B cell (primary cell): ENCODE results near the gene DIPK1B. TPM values are rescaled to one million over a fixed set of nuclear protein-coding genes. Genes with fewer than 3 reads are reported as not detected.
A peak's percentile ranks its signal among the peaks of the same experiment; 100 is the strongest.

ENCODE experiments used
- ATAC-seq: fragments of 200-7000 bp; cut with Tn5 transposase; one replicate; pipeline ENCODE4 v1.10.0; 2021; ENCODE audit warnings: low read depth, mild to moderate bottlenecking, moderate number of reproducible peaks, moderate library complexity
- CTCF ChIA-PET: fragments of 350-600 bp; sonication (Branson Sonifier 250); formaldehyde crosslinking; loops from one replicate; lab custom pipeline; 2021; ENCODE audit warnings: antibody characterized with exemption, inconsistent platforms; lab: Charles Lee
- POLR2A ChIA-PET: fragments of 350-600 bp; sonication (Branson Sonifier 250); formaldehyde crosslinking; loops from one replicate; lab custom pipeline; 2021; ENCODE audit warnings: antibody characterized with exemption; lab: Charles Lee
- DNase-seq: peaks from one replicate; pipeline ENCODE4 v3.0.0; 2013
- H2AFZ ChIP-seq: 2 replicates; pipeline ENCODE4 v1.6.1; 2012; ENCODE audit warnings: mild to moderate bottlenecking, low read depth, low read length; ENCODE audit not compliant: insufficient read depth, poor library complexity, severe bottlenecking
- H3K27ac ChIP-seq, 2 donors: 1 replicate in 1 of 2; 2 replicates in 1 of 2; pipeline ENCODE4 v1.5.1; 2012 to 2013; ENCODE audit warnings: low read length in 2 of 2, mild to moderate bottlenecking in 2 of 2, moderate library complexity in 1 of 2
- H3K27me3 ChIP-seq, 4 experiments: fragments of 200-600 bp in 1 of 4; sonication (generic) in 1 of 4; replicated peaks in 1 of 4; 1 replicate in 2 of 4; 2 replicates in 2 of 4; pipeline versions ENCODE4 v1.6.1 to v1.7.0; 2013 to 2016; ENCODE audit warnings: low read length in 3 of 4, mild to moderate bottlenecking in 2 of 4, mixed read lengths in 1 of 4, moderate library complexity in 1 of 4; ENCODE audit not compliant: insufficient read depth in 4 of 4, control insufficient read depth in 3 of 4; ENCODE audit errors: control extremely low read depth in 1 of 4
- H3K36me3 ChIP-seq, 2 experiments: replicated peaks in 1 of 2; 1 replicate in 1 of 2; 2 replicates in 1 of 2; pipeline versions ENCODE4 v1.6.1 to v1.7.1; 2013; ENCODE audit warnings: low read length in 1 of 2; ENCODE audit not compliant: insufficient read depth in 2 of 2, control insufficient read depth in 1 of 2; ENCODE audit errors: control extremely low read depth in 1 of 2, extremely low read depth in 1 of 2
- H3K4me1 ChIP-seq, 2 donors: fragments of 200-600 bp in 1 of 2; sonication (generic) in 1 of 2; 1 replicate in 1 of 2; 2 replicates in 1 of 2; pipeline versions ENCODE4 v1.5.1 to v1.6.1; 2013 to 2017; ENCODE audit warnings: low read length in 2 of 2; ENCODE audit not compliant: control insufficient read depth in 2 of 2, insufficient read depth in 2 of 2
- H3K4me2 ChIP-seq: replicated peaks from 2 replicates; pipeline ENCODE3; 2012; ENCODE audit warnings: mild to moderate bottlenecking, low read depth, low read length; ENCODE audit not compliant: poor library complexity, severe bottlenecking
- H3K4me3 ChIP-seq, 5 experiments: fragments of 200-600 bp in 1 of 5; sonication (generic) in 1 of 5; 1 replicate in 3 of 5; 2 replicates in 2 of 5; pipeline versions ENCODE4 v1.5.1 to v1.7.0; 2011 to 2016; ENCODE audit warnings: low read length in 4 of 5, mild to moderate bottlenecking in 4 of 5, low read depth in 2 of 5, control low read depth in 1 of 5, moderate library complexity in 1 of 5; ENCODE audit not compliant: insufficient read depth in 1 of 5; ENCODE audit errors: control extremely low read depth in 1 of 5, extremely low read depth in 1 of 5
- H3K79me2 ChIP-seq: fragments of 200-600 bp; sonication (generic); one replicate; pipeline ENCODE4 v1.6.0; 2016; ENCODE audit warnings: low read length; ENCODE audit not compliant: control insufficient read depth, insufficient read depth
- H3K9ac ChIP-seq: fragments of 200-600 bp; sonication (generic); 2 replicates; pipeline ENCODE4 v1.6.1; 2017; ENCODE audit warnings: mild to moderate bottlenecking, low read length, moderate library complexity
- H3K9me3 ChIP-seq, 3 donors: one replicate each; pipeline versions ENCODE4 v1.6.1 to v1.7.1; 2013; ENCODE audit warnings: low read length in 2 of 3; ENCODE audit not compliant: control insufficient read depth in 2 of 3, insufficient read depth in 1 of 3; ENCODE audit errors: control extremely low read depth in 1 of 3
- H4K20me1 ChIP-seq: 2 replicates; pipeline ENCODE4 v1.6.0; 2012; ENCODE audit warnings: mild to moderate bottlenecking, low read length; ENCODE audit not compliant: insufficient read depth, control insufficient read depth, poor library complexity, severe bottlenecking
- H3K27ac Mint-ChIP-seq: one replicate; pipeline ENCODE4 v1.8.0; 2021; ENCODE audit warnings: mixed read lengths
- H3K27me3 Mint-ChIP-seq: one replicate; pipeline ENCODE4 v1.8.0; 2021; ENCODE audit warnings: mixed read lengths
- H3K4me1 Mint-ChIP-seq: one replicate; pipeline ENCODE4 v1.8.0; 2021; ENCODE audit warnings: mixed read lengths
- H3K4me3 Mint-ChIP-seq: one replicate; pipeline ENCODE4 v1.8.0; 2021; ENCODE audit warnings: mixed read lengths
- H3K9me3 Mint-ChIP-seq: one replicate; pipeline ENCODE4 v1.8.0; 2022; ENCODE audit warnings: mixed read lengths; ENCODE audit not compliant: insufficient read depth
- EZH2 ChIP-seq: IDR thresholded peaks from 2 replicates; pipeline ENCODE4 v1.6.1; 2012; ENCODE audit warnings: borderline replicate concordance, low read depth, mild to moderate bottlenecking, moderate library complexity, low read length; ENCODE audit not compliant: insufficient read depth, poor library complexity, severe bottlenecking
- WGBS: methylation state at CpG from one replicate; pipeline ENCODE4 v1.1.5; 2013; ENCODE audit warnings: missing lambda C conversion rate; ENCODE audit not compliant: insufficient coverage; 5-methylcytosine and 5-hydroxymethylcytosine counted together
- intact Hi-C: fragments of 100-400 bp; cut with micrococcal nuclease; formaldehyde crosslinking; loops from one replicate; pipeline ENCODE4 v1.10.0; 2022
- polyA plus RNA-seq: library from polyadenylated mRNA; depleted of rRNA; stranded (reverse); fragments of >200 nt; gene quantifications from 2 replicates; pipeline ENCODE4 v1.2.3, GENCODE V29; 2012
- total RNA-seq, 2 donors: library from RNA; stranded (reverse); fragments of 120-200 nt in 1 of 2; gene quantifications; 1 replicate in 1 of 2; 2 replicates in 1 of 2; pipeline versions ENCODE4 v1.2.3 to v1.2.4, GENCODE V29; 2013 to 2022
- TF ChIP-seq, protein P1 (sequence below): fragments of 200-600 bp; IDR thresholded peaks from one replicate; pipeline ENCODE4 v1.8.0; 2022; ENCODE audit warnings: antibody characterized with exemption, mild to moderate bottlenecking

Gene DIPK1B
- total and polyA plus RNA-seq, 2 donors (not counting 1 experiment from before 2014, with no cell fraction given): 9.6 TPM

DNA sequence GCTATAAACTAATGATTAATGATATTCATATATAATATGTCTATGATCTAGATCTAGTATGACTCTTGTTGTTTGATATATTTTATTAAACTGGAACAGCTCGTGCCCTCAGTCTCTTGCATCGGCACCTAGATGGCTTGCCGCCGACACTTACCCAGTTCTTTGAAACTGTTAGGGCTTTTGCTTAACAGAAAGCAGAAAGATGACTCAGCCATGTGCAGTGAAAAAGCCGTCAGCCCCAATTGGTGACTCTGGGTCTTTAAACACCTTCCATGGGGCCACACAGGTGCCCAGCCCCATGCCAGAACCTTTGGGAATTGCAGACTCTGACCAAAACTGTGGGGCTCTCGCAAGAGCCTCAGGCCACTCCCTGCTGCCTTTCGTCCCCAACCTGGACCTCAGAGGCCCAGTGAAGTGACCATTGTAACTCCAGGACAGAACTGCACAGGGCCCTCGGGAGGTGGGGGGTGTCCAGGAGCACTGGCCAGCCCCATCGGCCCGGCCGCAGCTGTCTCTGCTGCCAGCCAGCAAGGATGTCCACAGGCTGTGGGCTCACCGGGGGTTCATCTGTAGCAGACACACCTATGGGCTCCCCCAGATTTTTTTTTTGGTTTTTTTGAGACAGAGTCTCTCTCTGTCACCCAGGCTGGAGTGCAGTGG, 22.6 kb downstream of the DIPK1B start:
- peaks cover 0 to 18% of the 10 kb centered on the region in 2 experiments for H3K36me3 ChIP-seq
- DNase-seq (no peak), ATAC-seq (no peak)
- intact Hi-C loops: no loop called here
- no peak overlapping the region for H3K4me3 Mint-ChIP-seq
- no peaks in the 10 kb centered on the region for H3K9me3 ChIP-seq
- H3K27ac Mint-ChIP-seq: no peak overlapping the region
- no peak overlapping the region for H3K27ac ChIP-seq
- peaks cover 2% of the 10 kb centered on the region for H3K79me2 ChIP-seq
- no peak overlapping the region for H3K9ac ChIP-seq
- H3K4me1 ChIP-seq: peaks cover 0 to 2% of the 10 kb centered on the region in 2 donors
- ChIA-PET POLR2A (no interaction called here), CTCF (no interaction called here)
- 86% methylated on average over 12 of the region's 12 CpGs for WGBS
- peaks cover 19% of the 10 kb centered on the region for H4K20me1 ChIP-seq
- no peaks in the 10 kb centered on the region for H3K27me3 Mint-ChIP-seq
- no peaks in the 10 kb centered on the region for H3K27me3 ChIP-seq
- H3K9me3 Mint-ChIP-seq: no peaks in the 10 kb centered on the region
- no peak overlapping the region for H3K4me2 ChIP-seq
- no peak overlapping the region for H3K4me3 ChIP-seq
- TF ChIP-seq EZH2: no peak
- TF ChIP-seq, protein P1, sequence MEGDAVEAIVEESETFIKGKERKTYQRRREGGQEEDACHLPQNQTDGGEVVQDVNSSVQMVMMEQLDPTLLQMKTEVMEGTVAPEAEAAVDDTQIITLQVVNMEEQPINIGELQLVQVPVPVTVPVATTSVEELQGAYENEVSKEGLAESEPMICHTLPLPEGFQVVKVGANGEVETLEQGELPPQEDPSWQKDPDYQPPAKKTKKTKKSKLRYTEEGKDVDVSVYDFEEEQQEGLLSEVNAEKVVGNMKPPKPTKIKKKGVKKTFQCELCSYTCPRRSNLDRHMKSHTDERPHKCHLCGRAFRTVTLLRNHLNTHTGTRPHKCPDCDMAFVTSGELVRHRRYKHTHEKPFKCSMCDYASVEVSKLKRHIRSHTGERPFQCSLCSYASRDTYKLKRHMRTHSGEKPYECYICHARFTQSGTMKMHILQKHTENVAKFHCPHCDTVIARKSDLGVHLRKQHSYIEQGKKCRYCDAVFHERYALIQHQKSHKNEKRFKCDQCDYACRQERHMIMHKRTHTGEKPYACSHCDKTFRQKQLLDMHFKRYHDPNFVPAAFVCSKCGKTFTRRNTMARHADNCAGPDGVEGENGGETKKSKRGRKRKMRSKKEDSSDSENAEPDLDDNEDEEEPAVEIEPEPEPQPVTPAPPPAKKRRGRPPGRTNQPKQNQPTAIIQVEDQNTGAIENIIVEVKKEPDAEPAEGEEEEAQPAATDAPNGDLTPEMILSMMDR: no peak
- peaks cover 9% of the 10 kb centered on the region for H3K4me1 Mint-ChIP-seq
- no peak overlapping the region for H2AFZ ChIP-seq

DNA sequence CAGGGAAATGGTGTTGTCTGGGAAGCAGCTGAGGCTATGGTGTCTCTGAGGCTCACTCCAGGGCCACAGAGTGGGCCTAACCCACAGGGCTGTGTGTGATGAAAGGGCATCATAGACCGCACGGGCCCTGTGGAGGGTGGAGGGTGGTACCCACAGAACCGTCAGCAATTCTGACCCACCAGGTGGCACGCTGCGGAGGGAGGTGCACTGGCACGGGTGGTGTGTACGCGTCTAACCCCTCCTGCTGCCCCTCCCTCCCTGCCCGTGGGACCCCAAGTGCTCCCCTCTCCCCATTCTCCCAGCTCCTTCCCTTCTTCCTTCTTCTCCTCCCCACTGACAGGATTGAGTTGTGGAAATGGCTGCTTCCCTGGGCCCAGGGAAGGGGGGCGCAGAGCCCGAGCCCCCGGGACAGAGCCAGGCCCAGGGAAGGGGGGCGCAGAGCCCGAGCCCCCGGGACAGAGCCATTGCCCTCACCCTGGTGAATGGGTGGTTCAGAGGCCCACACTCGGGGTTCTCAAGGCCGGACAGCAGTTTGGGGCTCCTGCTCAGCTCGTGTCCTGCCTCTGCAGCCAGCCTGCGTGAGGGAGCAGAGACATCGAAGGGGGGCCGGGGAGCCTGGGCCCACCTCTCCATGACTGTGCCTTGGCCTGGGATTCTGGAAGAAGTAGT, 23.6 kb downstream of the DIPK1B start:
- ATAC-seq: peak; percentile 28
- Mint-ChIP-seq H3K27ac (no peak overlapping the region), H3K27me3 (no peaks in the 10 kb centered on the region), H3K4me1 (peaks cover 13% of the 10 kb centered on the region), H3K4me3 (no peak overlapping the region), H3K9me3 (no peaks in the 10 kb centered on the region)
- no peak overlapping the region for H3K27ac ChIP-seq
- intact Hi-C loops: no loop called here
- no peak overlapping the region for H3K9ac ChIP-seq
- ChIA-PET POLR2A (no interaction called here), CTCF (interaction anchor here (0.5 kb wide), 1 partner anchor 822 kb away, joined by 4 read pairs; no protein-coding TSS in a partner anchor)
- peaks cover 0 to 19% of the 10 kb centered on the region in 2 experiments for H3K36me3 ChIP-seq
- H3K27me3 ChIP-seq: no peaks in the 10 kb centered on the region
- H2AFZ ChIP-seq: no peak overlapping the region
- peaks cover 7 to 12% of the 10 kb centered on the region in 2 donors for H3K4me1 ChIP-seq
- H3K79me2 ChIP-seq: peaks cover 11% of the 10 kb centered on the region
- over 99% methylated on average over 12 of the region's 21 CpGs for WGBS
- no peak overlapping the region for H3K4me2 ChIP-seq
- no peak overlapping the region for H3K4me3 ChIP-seq
- H4K20me1 ChIP-seq: peaks cover 29% of the 10 kb centered on the region
- no peaks in the 10 kb centered on the region for H3K9me3 ChIP-seq
- TF ChIP-seq EZH2: no peak
- TF ChIP-seq, protein P1: no peak
- DNase-seq: no peak
